HepG2 (cell line): ENCODE results near the gene NCKAP1. TPM values are rescaled to one million over a fixed set of nuclear protein-coding genes. Genes with fewer than 3 reads are reported as not detected.

Source experiments
- CEBPB ChIP-seq: IDR thresholded peaks from 2 replicates; pipeline ENCODE4 v1.6.1; 2011; ENCODE audit warnings: low read depth, low read length, improper control_type of control experiment, borderline replicate concordance
- FOXA1 ChIP-seq, 2 experiments: fragments of 450-650 bp in 1 of 2; sonication (generic) in 1 of 2; formaldehyde crosslinking in 1 of 2; IDR thresholded peaks; 2 replicates each; pipeline versions ENCODE4 v1.4.0 to v1.6.1; 2016 to 2020; ENCODE audit warnings: missing genetic modification reagents in 1 of 2
- KLF16 ChIP-seq, 2 experiments: sonication (generic) in 1 of 2; formaldehyde crosslinking in 1 of 2; IDR thresholded peaks; 2 replicates each; pipeline versions ENCODE4 v1.6.1 to v1.8.0; 2016 to 2023; ENCODE audit warnings: missing genetic modification reagents in 2 of 2, missing compliant biosample characterization in 1 of 2
- LCORL ChIP-seq, 2 experiments: fragments of 450-650 bp in 1 of 2; sonication (generic) in 1 of 2; formaldehyde crosslinking in 1 of 2; IDR thresholded peaks; 2 replicates each; pipeline versions ENCODE4 v1.5.0 to v1.6.1; 2017 to 2020; ENCODE audit warnings: antibody characterized with exemption in 1 of 2, missing genetic modification reagents in 1 of 2
- SAP130 ChIP-seq: IDR thresholded peaks from 2 replicates; pipeline ENCODE4 v1.6.1; 2016; ENCODE audit warnings: low read depth
- TCF7L2 ChIP-seq: IDR thresholded peaks from 2 replicates; pipeline ENCODE4 v1.6.1; 2011; ENCODE audit warnings: mild to moderate bottlenecking, low read depth, low read length, moderate library complexity
- TP53 ChIP-seq: sonication (generic); formaldehyde crosslinking; conservative IDR thresholded peaks from 2 replicates; pipeline ENCODE4 v1.4.0; 2020; ENCODE audit warnings: missing genetic modification reagents
- ZFYVE20 ChIP-seq: sonication (generic); formaldehyde crosslinking; IDR thresholded peaks from 2 replicates; pipeline ENCODE4 v1.8.0; 2023; ENCODE audit warnings: low read depth, mild to moderate bottlenecking, moderate library complexity, missing genetic modification reagents, borderline replicate concordance
- ZNF292 ChIP-seq: sonication (generic); formaldehyde crosslinking; IDR thresholded peaks from 2 replicates; pipeline ENCODE4 v1.8.1; 2022; ENCODE audit warnings: mild to moderate bottlenecking, low read depth, missing genetic modification reagents, borderline replicate concordance
- ZNF317 ChIP-seq: sonication (generic); formaldehyde crosslinking; IDR thresholded peaks from 2 replicates; pipeline ENCODE4 v1.5.0; 2020; ENCODE audit warnings: mild to moderate bottlenecking, missing genetic modification reagents
- ZNF724P ChIP-seq: sonication (generic); formaldehyde crosslinking; IDR thresholded peaks from 2 replicates; pipeline ENCODE4 v1.8.0; 2022; ENCODE audit warnings: missing genetic modification reagents, borderline replicate concordance
- ZZZ3 ChIP-seq: sonication (generic); formaldehyde crosslinking; IDR thresholded peaks from 2 replicates; pipeline ENCODE4 v1.4.0; 2020; ENCODE audit warnings: missing genetic modification reagents, mild to moderate bottlenecking, borderline replicate concordance
- polyA plus RNA-seq, 8 experiments: library from polyadenylated mRNA; depleted of rRNA in 3 of 8; stranded (reverse) in 7 of 8; unstranded in 1 of 8; fragments of >200 nt; fragmentation: Illumina TruSeq in 4 of 8; extraction: Trizol in 4 of 8; gene quantifications; 2 replicates each; pipeline versions ENCODE4 v1.2.1 to v1.2.3, GENCODE V29; 2011 to 2016; ENCODE audit warnings: low read depth in 4 of 8, missing spikeins in 1 of 8, mixed read lengths in 1 of 8; ENCODE audit not compliant: insufficient read depth in 1 of 8
- total RNA-seq, 5 experiments: library from RNA; depleted of rRNA; stranded (reverse); fragments of >200 nt; fragmentation: Illumina TruSeq; extraction: Trizol; gene quantifications; 2 replicates each; pipeline ENCODE4 v1.2.3, GENCODE V29; 2016; ENCODE audit warnings: low read depth in 1 of 5
- TF ChIP-seq, protein P1 (sequence below): IDR thresholded peaks from 2 replicates; pipeline ENCODE4 v1.6.1; 2012; ENCODE audit warnings: low read length, improper control_type of control experiment
- TF ChIP-seq, protein P2 (sequence below), 2 experiments: sonication (generic) in 1 of 2; formaldehyde crosslinking in 1 of 2; IDR thresholded peaks; 2 replicates each; pipeline versions ENCODE4 v1.4.0 to v1.6.1; 2016 to 2020; ENCODE audit warnings: borderline replicate concordance in 1 of 2, low read depth in 1 of 2, mild to moderate bottlenecking in 1 of 2, missing genetic modification reagents in 1 of 2
- TF ChIP-seq, protein P3 (sequence below): sonication (generic); formaldehyde crosslinking; IDR thresholded peaks from 2 replicates; pipeline ENCODE4 v1.4.0; 2020; ENCODE audit warnings: missing genetic modification reagents
- TF ChIP-seq, protein P4 (sequence below): sonication (generic); formaldehyde crosslinking; IDR thresholded peaks from 2 replicates; pipeline ENCODE4 v1.5.1; 2020; ENCODE audit warnings: mild to moderate bottlenecking, missing genetic modification reagents, borderline replicate concordance

The NCKAP1 gene
- total and polyA plus RNA-seq, 2 of the 13 experiments (the other 11 are each of a cell fraction or from before 2014, with no cell fraction given): 72.1 to 96.3 TPM

DNA sequence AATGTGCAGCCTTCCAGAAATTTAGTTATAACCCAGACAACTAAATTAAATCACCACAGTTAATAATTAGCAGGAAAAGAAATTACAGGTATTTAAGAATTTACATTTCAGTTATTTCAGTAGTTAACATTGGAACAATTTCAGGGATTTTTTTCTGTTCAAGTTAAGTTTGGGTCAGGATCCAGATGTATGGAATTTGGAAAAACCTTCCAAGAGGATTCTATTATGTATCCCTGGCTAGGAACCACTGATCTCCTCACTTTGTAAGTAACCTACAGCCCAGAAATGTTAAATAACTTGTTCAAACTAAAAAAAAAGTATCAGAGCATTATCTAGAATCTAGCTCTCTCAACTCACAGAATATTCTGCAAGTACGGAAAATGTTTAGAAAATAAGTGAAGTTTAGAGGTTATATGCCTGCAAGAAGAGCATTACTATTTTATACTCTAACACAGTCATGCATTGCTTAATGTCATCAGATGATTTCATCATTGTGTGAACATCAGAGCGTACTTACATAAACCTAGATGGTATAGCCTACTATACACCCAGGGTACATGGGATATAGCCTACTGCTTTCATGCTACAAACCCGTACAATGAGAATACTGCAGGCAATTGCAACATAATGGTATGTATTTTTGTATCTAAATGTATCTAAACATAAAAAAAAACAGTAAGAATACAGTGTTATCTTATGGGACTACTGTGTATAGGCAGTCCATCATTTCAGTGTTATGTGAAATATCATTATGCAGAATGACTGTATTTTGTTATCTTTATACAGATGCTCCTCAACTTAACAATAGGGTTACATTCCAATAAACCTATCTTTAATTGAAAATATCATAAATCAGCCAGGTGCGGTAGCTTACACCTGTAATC lies 6.1 kb downstream of the NCKAP1 start (continued):
- TF ChIP-seq, protein P1, sequence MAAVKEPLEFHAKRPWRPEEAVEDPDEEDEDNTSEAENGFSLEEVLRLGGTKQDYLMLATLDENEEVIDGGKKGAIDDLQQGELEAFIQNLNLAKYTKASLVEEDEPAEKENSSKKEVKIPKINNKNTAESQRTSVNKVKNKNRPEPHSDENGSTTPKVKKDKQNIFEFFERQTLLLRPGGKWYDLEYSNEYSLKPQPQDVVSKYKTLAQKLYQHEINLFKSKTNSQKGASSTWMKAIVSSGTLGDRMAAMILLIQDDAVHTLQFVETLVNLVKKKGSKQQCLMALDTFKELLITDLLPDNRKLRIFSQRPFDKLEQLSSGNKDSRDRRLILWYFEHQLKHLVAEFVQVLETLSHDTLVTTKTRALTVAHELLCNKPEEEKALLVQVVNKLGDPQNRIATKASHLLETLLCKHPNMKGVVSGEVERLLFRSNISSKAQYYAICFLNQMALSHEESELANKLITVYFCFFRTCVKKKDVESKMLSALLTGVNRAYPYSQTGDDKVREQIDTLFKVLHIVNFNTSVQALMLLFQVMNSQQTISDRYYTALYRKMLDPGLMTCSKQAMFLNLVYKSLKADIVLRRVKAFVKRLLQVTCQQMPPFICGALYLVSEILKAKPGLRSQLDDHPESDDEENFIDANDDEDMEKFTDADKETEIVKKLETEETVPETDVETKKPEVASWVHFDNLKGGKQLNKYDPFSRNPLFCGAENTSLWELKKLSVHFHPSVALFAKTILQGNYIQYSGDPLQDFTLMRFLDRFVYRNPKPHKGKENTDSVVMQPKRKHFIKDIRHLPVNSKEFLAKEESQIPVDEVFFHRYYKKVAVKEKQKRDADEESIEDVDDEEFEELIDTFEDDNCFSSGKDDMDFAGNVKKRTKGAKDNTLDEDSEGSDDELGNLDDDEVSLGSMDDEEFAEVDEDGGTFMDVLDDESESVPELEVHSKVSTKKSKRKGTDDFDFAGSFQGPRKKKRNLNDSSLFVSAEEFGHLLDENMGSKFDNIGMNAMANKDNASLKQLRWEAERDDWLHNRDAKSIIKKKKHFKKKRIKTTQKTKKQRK: no peak
- TF ChIP-seq FOXA1 (IDR thresholded peaks at IDR 0.05) (no peak), FOXA1 (CRISPR knock-in tag; IDR thresholded peaks at IDR 0.05) (peak; percentile 40; the same call in 1 of the 2 replicates), ZZZ3 (CRISPR knock-in tag) (no peak), TP53 (CRISPR knock-in tag) (no peak), ZFYVE20 (no peak), SAP130 (CRISPR knock-in tag) (no peak), ZNF317 (CRISPR knock-in tag) (0 out of 2 replicates have a peak, but pooled peaks have one; percentile 17), ZNF292 (CRISPR knock-in tag) (no peak), KLF16 (CRISPR knock-in tag; IDR thresholded peaks at IDR 0.05) (peak in 1 of 2 experiments; percentile 64; a peak in 1 of 4 replicates), CEBPB (peak; percentile 97), ZNF724P (no peak), LCORL (IDR thresholded peaks at IDR 0.05) (no peak), LCORL (CRISPR knock-in tag; IDR thresholded peaks at IDR 0.05) (no peak), TCF7L2 (0 out of 2 replicates have a peak, but pooled peaks have one; percentile 10)
- TF ChIP-seq, protein P2, sequence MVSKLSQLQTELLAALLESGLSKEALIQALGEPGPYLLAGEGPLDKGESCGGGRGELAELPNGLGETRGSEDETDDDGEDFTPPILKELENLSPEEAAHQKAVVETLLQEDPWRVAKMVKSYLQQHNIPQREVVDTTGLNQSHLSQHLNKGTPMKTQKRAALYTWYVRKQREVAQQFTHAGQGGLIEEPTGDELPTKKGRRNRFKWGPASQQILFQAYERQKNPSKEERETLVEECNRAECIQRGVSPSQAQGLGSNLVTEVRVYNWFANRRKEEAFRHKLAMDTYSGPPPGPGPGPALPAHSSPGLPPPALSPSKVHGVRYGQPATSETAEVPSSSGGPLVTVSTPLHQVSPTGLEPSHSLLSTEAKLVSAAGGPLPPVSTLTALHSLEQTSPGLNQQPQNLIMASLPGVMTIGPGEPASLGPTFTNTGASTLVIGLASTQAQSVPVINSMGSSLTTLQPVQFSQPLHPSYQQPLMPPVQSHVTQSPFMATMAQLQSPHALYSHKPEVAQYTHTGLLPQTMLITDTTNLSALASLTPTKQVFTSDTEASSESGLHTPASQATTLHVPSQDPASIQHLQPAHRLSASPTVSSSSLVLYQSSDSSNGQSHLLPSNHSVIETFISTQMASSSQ (IDR thresholded peaks at IDR 0.05; ENCODE audit: low read depth): no peak
- TF ChIP-seq, protein P2 (CRISPR knock-in tag; IDR thresholded peaks at IDR 0.05; ENCODE audit: borderline replicate concordance): no peak
- TF ChIP-seq, protein P3, sequence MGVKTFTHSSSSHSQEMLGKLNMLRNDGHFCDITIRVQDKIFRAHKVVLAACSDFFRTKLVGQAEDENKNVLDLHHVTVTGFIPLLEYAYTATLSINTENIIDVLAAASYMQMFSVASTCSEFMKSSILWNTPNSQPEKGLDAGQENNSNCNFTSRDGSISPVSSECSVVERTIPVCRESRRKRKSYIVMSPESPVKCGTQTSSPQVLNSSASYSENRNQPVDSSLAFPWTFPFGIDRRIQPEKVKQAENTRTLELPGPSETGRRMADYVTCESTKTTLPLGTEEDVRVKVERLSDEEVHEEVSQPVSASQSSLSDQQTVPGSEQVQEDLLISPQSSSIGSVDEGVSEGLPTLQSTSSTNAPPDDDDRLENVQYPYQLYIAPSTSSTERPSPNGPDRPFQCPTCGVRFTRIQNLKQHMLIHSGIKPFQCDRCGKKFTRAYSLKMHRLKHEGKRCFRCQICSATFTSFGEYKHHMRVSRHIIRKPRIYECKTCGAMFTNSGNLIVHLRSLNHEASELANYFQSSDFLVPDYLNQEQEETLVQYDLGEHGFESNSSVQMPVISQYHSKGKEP (CRISPR knock-in tag): no peak
- TF ChIP-seq, protein P4, sequence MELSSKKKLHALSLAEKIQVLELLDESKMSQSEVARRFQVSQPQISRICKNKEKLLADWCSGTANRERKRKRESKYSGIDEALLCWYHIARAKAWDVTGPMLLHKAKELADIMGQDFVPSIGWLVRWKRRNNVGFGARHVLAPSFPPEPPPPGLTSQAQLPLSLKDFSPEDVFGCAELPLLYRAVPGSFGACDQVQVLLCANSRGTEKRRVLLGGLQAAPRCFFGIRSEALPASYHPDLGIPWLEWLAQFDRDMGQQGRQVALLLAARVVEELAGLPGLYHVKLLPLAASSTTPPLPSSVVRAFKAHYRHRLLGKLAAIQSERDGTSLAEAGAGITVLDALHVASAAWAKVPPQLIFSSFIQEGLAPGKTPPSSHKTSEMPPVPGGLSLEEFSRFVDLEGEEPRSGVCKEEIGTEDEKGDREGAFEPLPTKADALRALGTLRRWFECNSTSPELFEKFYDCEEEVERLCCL (CRISPR knock-in tag): no peak
